ENCODE measurements around the gene DMD. TPM values are rescaled to one million over a fixed set of nuclear protein-coding genes. Genes with fewer than 3 reads are reported as not detected.

DMD gene
- total RNA-seq, 6 experiments from 2014 or later, result 18.7 to 43.4 (median 32.9) TPM

- Histone ChIP-seq H3K27me3 (no peaks in the 10 kb centered on the region), H3K27ac (no peak overlapping the region), H3K9me3 (no peaks in the 10 kb centered on the region), H3K36me3 (no peaks in the 10 kb centered on the region), H3K4me3 (no peak overlapping the region), H3K4me1 (no peaks in the 10 kb centered on the region)
- WGBS (ENCODE audit: insufficient coverage, low coverage, low lambda C conversion rate, missing lambda C conversion rate), result 79% methylated on average over 3 of the region's 3 CpGs
- TF ChIP-seq CTCF (IDR thresholded peaks at IDR 0.05) (no peak), POLR2A (IDR thresholded peaks at IDR 0.05) (no peak)
- DNase-seq, result no peak
- ATAC-seq, result no peak
- intact Hi-C loops (cut with DNase I), result no loop called here
These were observed 436.4 kb downstream of the DMD start for GRCh38 chrX:32774966-32775365.

- Histone ChIP-seq H3K27me3 (no peaks in the 10 kb centered on the region), H3K27ac (no peak overlapping the region), H3K36me3 (no peaks in the 10 kb centered on the region), H3K4me3 (no peak overlapping the region), H3K9me3 (no peaks in the 10 kb centered on the region), H3K4me1 (no peaks in the 10 kb centered on the region)
- ATAC-seq (no peak), DNase-seq (no peak)
- no peak for TF ChIP-seq POLR2A (IDR thresholded peaks at IDR 0.05)
- no peak for TF ChIP-seq CTCF (IDR thresholded peaks at IDR 0.05)
- WGBS (ENCODE audit: insufficient coverage, low coverage, low lambda C conversion rate, missing lambda C conversion rate), result 13% methylated on average over 1 of the region's 1 CpG
- intact Hi-C loops (cut with DNase I), result no loop called here
These were observed 462.3 kb downstream of the DMD start for GRCh38 chrX:32749070-32749469.

- WGBS (ENCODE audit: insufficient coverage, low coverage, low lambda C conversion rate, missing lambda C conversion rate), result 15% methylated on average over 2 of the region's 2 CpGs
- intact Hi-C loops (cut with DNase I), result no loop called here
- DNase-seq, result no peak
These were observed 466.0 kb downstream of the DMD start for GRCh38 chrX:32745323-32745722.

GRCh38 chrX:32744921-32745320 is 466.4 kb downstream of the DMD start:
- H3K4me3 ChIP-seq, result no peak overlapping the region
- no peaks in the 10 kb centered on the region for H3K27me3 ChIP-seq
- 28% methylated on average over 1 of the region's 1 CpG for WGBS (ENCODE audit: insufficient coverage, low coverage, low lambda C conversion rate, missing lambda C conversion rate)
- ATAC-seq (no peak), DNase-seq (no peak)
- TF ChIP-seq CTCF (IDR thresholded peaks at IDR 0.05) (no peak), POLR2A (IDR thresholded peaks at IDR 0.05) (no peak)
- H3K9me3 ChIP-seq, result no peaks in the 10 kb centered on the region
- no peaks in the 10 kb centered on the region for H3K4me1 ChIP-seq
- no peaks in the 10 kb centered on the region for H3K36me3 ChIP-seq
- no peak overlapping the region for H3K27ac ChIP-seq
- intact Hi-C loops (cut with DNase I), result no loop called here

More at GRCh38 chrX:32745323-32745722, 466.0 kb downstream of the DMD start:
- Histone ChIP-seq H3K27ac (no peak overlapping the region), H3K27me3 (no peaks in the 10 kb centered on the region), H3K9me3 (no peaks in the 10 kb centered on the region), H3K36me3 (no peaks in the 10 kb centered on the region), H3K4me3 (no peak overlapping the region), H3K4me1 (no peaks in the 10 kb centered on the region)
- ATAC-seq, result no peak
- TF ChIP-seq CTCF (IDR thresholded peaks at IDR 0.05) (no peak), POLR2A (IDR thresholded peaks at IDR 0.05) (no peak)

GRCh38 chrX:32741910-32742309 is 469.4 kb downstream of the DMD start:
- Histone ChIP-seq H3K27me3 (no peaks in the 10 kb centered on the region), H3K27ac (no peak overlapping the region), H3K4me3 (no peak overlapping the region), H3K4me1 (no peaks in the 10 kb centered on the region), H3K9me3 (no peaks in the 10 kb centered on the region), H3K36me3 (no peaks in the 10 kb centered on the region)
- TF ChIP-seq CTCF (IDR thresholded peaks at IDR 0.05), result no peak
- TF ChIP-seq POLR2A (IDR thresholded peaks at IDR 0.05), result no peak
- DNase-seq, result no peak
- intact Hi-C loops (cut with DNase I), result no loop called here
- ATAC-seq, result no peak
- 59% methylated on average over 3 of the region's 3 CpGs for WGBS (ENCODE audit: insufficient coverage, low coverage, low lambda C conversion rate, missing lambda C conversion rate)
